Parathyroid adenoma (tissue), 2 donors: ENCODE results near the gene TBX2.
"Not testable (repeated sequence)": the region's sequence is repeated elsewhere in the genome, so short reads cannot be mapped to it uniquely, and the experiment has no call there.

Experiments used
- H2AFZ ChIP-seq: fragments of 300-600 bp; sonication (generic); one replicate; pipeline ENCODE4 v1.7.0; 2017; ENCODE audit warnings: antibody characterized with exemption, mild to moderate bottlenecking
- H3K27ac ChIP-seq: fragments of 300-600 bp; sonication (generic); one replicate; pipeline ENCODE4 v1.7.0; 2017
- H3K27me3 ChIP-seq: fragments of 300-600 bp; sonication (generic); one replicate; pipeline ENCODE4 v1.7.0; 2017; ENCODE audit warnings: low read length; ENCODE audit not compliant: control insufficient read depth, insufficient read depth
- H3K36me3 ChIP-seq: fragments of 300-600 bp; sonication (generic); one replicate; pipeline ENCODE4 v1.7.0; 2017; ENCODE audit warnings: low read length; ENCODE audit not compliant: control insufficient read depth, insufficient read depth
- H3K4me1 ChIP-seq: fragments of 300-600 bp; sonication (generic); one replicate; pipeline ENCODE4 v1.7.0; 2017; ENCODE audit warnings: control low read depth
- H3K4me2 ChIP-seq: fragments of 300-600 bp; sonication (generic); one replicate; pipeline ENCODE4 v1.7.0; 2017; ENCODE audit warnings: low read length
- H3K4me3 ChIP-seq: fragments of 300-600 bp; sonication (generic); one replicate; pipeline ENCODE4 v1.7.0; 2017; ENCODE audit warnings: low read depth, low read length
- H3K79me2 ChIP-seq: fragments of 300-600 bp; sonication (generic); one replicate; pipeline ENCODE4 v1.7.0; 2017; ENCODE audit warnings: control low read depth
- H3K9ac ChIP-seq: fragments of 300-600 bp; sonication (generic); one replicate; pipeline ENCODE4 v1.7.0; 2017; ENCODE audit warnings: mild to moderate bottlenecking
- H3K9me3 ChIP-seq: fragments of 300-600 bp; sonication (generic); one replicate; pipeline ENCODE4 v1.7.0; 2017; ENCODE audit warnings: low read length; ENCODE audit not compliant: control insufficient read depth
- CTCF ChIP-seq: fragments of 300-600 bp; sonication (generic); IDR thresholded peaks from one replicate; pipeline ENCODE4 v1.7.0; 2017; ENCODE audit warnings: antibody characterized with exemption, mild to moderate bottlenecking
- donor health status: primary hyperparathyroidism.

Gene TBX2

GRCh38 chr17:61353615-61354014 lies 46.0 kb upstream of the TBX2 start:
- no peak overlapping the region for H3K27ac ChIP-seq

DNA sequence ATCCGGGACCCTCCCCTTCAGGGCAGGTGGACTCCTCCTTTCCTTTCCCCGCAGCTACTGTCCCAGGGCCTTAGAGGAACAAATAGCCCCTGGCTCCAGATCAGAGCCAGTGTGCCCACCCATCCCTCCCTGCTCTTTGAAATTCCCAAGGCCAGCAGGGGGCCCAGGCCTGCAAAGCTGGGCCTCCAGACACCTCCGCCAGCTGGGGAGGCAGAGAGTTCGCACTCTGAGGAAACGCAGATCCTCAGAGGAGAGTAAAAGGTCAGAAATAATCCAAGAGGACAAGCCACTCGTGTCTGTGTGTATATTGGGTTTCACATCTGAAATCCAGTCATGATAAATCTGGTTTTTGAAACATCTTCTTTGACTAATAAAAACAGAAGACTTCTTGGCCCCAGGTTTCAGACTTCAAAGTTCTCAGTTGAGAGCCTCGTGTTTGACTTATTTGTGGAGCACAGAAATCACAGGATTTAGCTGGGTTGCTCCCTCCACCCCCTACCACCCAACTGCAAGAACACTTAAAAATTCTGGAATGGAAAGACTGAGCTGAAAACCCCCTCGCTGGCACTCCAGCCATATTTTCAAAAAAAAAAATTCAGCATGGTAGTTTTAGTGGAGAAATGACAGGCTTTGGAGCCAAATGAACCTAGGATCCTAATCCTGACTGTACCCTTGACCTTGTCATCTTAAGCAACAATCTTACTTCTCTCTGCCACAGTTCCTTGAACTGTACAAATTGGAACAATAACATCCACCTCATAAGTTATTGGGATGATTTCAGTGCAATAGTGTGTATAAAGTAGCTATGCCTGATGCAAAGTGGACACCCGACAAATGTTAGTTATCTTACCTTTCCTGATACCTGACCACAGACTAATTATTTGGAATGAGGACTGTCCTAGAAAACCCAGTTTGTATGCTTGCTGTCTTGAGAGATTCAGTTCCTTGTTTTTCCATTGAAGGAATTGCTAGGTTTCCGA lies 44.5 kb upstream of the TBX2 start:
- H3K9ac ChIP-seq: no peak overlapping the region
- H3K79me2 ChIP-seq: no peaks in the 10 kb centered on the region
- H3K4me3 ChIP-seq: no peak overlapping the region
- H2AFZ ChIP-seq: no peak overlapping the region
- TF ChIP-seq CTCF: no peak
- H3K36me3 ChIP-seq: no peaks in the 10 kb centered on the region
- no peak overlapping the region for H3K27ac ChIP-seq
- no peaks in the 10 kb centered on the region for H3K4me1 ChIP-seq
- no peaks in the 10 kb centered on the region for H3K27me3 ChIP-seq
- no peaks in the 10 kb centered on the region for H3K9me3 ChIP-seq
- no peak overlapping the region for H3K4me2 ChIP-seq

More at GRCh38 chr17:61353615-61354014, 46.0 kb upstream of the TBX2 start:
- Histone ChIP-seq H2AFZ (no peak overlapping the region), H3K4me1 (no peaks in the 10 kb centered on the region), H3K9ac (no peak overlapping the region), H3K27me3 (no peaks in the 10 kb centered on the region), H3K4me3 (no peak overlapping the region), H3K36me3 (no peaks in the 10 kb centered on the region), H3K4me2 (no peak overlapping the region), H3K79me2 (no peaks in the 10 kb centered on the region), H3K9me3 (no peaks in the 10 kb centered on the region)
- TF ChIP-seq CTCF: no peak

DNA sequence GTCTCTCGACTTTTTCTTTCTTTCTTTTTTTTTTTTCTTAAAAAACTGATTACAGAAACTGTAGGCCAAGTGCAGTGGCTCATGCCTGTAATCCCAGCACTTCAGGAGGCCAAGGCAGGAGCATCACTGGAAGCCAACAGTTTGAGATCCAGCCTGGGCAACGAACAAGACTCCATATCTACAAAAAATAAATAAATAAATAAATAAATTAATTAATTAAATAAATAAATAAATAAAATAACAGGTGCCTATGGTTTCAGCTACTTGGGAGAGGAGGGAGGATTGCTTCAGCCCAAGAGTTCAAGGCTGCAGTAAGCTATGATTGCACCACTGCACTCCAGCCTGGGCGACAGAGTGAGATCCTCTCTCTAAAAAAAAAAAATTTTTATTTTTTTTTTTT lies 42.6 kb upstream of the TBX2 start:
- H3K27me3 ChIP-seq, H3K36me3 ChIP-seq, H3K4me1 ChIP-seq, H3K79me2 ChIP-seq, H3K27ac ChIP-seq, H3K9me3 ChIP-seq, H3K9ac ChIP-seq, H3K4me2 ChIP-seq, H2AFZ ChIP-seq, H3K4me3 ChIP-seq: not testable (repeated sequence)

DNA sequence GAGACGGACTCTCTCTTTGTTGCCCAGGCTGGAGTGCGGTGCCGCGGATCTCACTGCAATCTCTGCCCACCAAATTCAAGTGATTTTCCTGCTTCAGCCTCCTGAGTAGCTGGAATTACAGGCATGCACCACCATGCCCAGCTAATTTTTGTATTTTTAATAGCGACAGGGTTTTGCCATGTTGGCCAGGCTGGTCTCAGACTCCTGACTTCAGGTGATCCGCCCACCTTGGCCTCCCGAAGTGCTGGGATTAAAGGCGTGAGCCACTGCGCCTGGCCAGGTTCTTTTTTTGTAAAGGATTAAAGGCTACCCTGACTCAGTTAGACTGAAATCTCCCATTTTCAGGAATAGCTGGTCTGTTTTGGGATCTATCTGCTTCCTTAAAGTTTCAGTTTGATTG lies 40.1 kb upstream of the TBX2 start:
- not testable (repeated sequence) for H3K27ac ChIP-seq, H3K4me3 ChIP-seq, H2AFZ ChIP-seq, H3K9me3 ChIP-seq, H3K9ac ChIP-seq, H3K4me2 ChIP-seq, H3K79me2 ChIP-seq, H3K36me3 ChIP-seq, H3K4me1 ChIP-seq, H3K27me3 ChIP-seq

- no peaks in the 10 kb centered on the region for H3K9me3 ChIP-seq
- H3K27ac ChIP-seq: no peak overlapping the region
- no peaks in the 10 kb centered on the region for H3K27me3 ChIP-seq
- H3K4me1 ChIP-seq: no peaks in the 10 kb centered on the region
- no peak overlapping the region for H3K4me3 ChIP-seq
- H3K9ac ChIP-seq: no peak overlapping the region
- TF ChIP-seq CTCF: no peak
- no peak overlapping the region for H2AFZ ChIP-seq
- no peak overlapping the region for H3K4me2 ChIP-seq
- H3K79me2 ChIP-seq: no peaks in the 10 kb centered on the region
- H3K36me3 ChIP-seq: no peaks in the 10 kb centered on the region
Observed at GRCh38 chr17:61360318-61360943, 39.2 kb upstream of the TBX2 start.
